HL-60 (cell line): ENCODE measurements around the gene SETDB2.
"Not testable (repeated sequence)": the region's sequence is repeated elsewhere in the genome, so short reads cannot be mapped to it uniquely, and the experiment has no call there.

Experiments
- DNase-seq, 2 experiments: peaks; one replicate each; pipeline ENCODE4 v3.0.0-alpha.2; 2010 to 2020; ENCODE audit warnings: low read depth in 1 of 2, low spot score in 1 of 2
- H3K27ac ChIP-seq: fragments of 250-450 bp; sonication (Bioruptor Pico); replicated peaks from 2 replicates; pipeline ENCODE4 v1.5.1; 2020; ENCODE audit warnings: mild to moderate bottlenecking, moderate library complexity
- H3K27me3 ChIP-seq: fragments of 250-450 bp; sonication (Bioruptor Pico); 2 replicates; pipeline ENCODE4 v1.5.1; 2021; ENCODE audit warnings: mild to moderate bottlenecking, moderate library complexity; ENCODE audit not compliant: insufficient read depth, poor library complexity, severe bottlenecking
- H3K4me3 ChIP-seq: replicated peaks from 2 replicates; pipeline ENCODE4 v1.5.1; 2011; ENCODE audit warnings: mild to moderate bottlenecking, control low read depth, low read length; ENCODE audit not compliant: insufficient read depth
- GABPA ChIP-seq: IDR thresholded peaks from 2 replicates; pipeline ENCODE4 v1.6.1; 2012; ENCODE audit warnings: low read depth
- POLR2AphosphoS5 ChIP-seq: IDR thresholded peaks from 2 replicates; pipeline ENCODE4 v1.6.1; 2012; ENCODE audit warnings: low read depth
- SPI1 ChIP-seq: IDR thresholded peaks from 2 replicates; pipeline ENCODE4 v1.6.1; 2012; ENCODE audit warnings: low read depth, mild to moderate bottlenecking, borderline replicate concordance
- TF ChIP-seq, protein P1 (sequence below): IDR thresholded peaks from 2 replicates; pipeline ENCODE4 v1.6.1; 2012; ENCODE audit warnings: low read depth; ENCODE audit not compliant: insufficient replicate concordance
- TF ChIP-seq, protein P2 (sequence below): IDR thresholded peaks from one replicate; pipeline ENCODE4 v1.5.1; 2011; ENCODE audit warnings: low read length, control low read depth, inconsistent platforms; ENCODE audit not compliant: insufficient read depth

Gene SETDB2

DNA sequence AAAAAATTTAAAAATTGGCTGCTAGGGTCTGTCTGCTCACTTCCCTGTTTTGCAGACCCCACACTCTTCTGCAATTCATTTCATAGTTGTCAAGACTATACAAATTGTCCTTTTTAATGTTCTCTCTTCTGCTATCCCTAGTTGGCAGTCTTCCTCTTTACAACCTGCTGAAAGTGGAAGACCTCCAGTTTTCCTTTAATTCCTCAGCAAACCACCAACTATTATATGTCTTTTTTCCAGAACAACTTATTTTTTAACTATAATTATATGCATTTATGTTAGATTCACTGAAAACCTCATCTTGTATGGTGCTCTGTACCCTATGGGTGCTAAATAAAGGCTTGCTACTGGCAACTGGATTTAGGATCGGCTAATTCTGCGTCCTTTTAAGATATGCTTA is 50.6 kb downstream of the SETDB2 start:
- H3K27ac ChIP-seq = peak overlapping the region; percentile 70
- H3K4me3 ChIP-seq = peak overlapping the region; percentile 66
- H3K27me3 ChIP-seq = no peaks in the 10 kb centered on the region
- no peak for DNase-seq
- TF ChIP-seq SPI1 = peak; percentile 64
- TF ChIP-seq, protein P1, sequence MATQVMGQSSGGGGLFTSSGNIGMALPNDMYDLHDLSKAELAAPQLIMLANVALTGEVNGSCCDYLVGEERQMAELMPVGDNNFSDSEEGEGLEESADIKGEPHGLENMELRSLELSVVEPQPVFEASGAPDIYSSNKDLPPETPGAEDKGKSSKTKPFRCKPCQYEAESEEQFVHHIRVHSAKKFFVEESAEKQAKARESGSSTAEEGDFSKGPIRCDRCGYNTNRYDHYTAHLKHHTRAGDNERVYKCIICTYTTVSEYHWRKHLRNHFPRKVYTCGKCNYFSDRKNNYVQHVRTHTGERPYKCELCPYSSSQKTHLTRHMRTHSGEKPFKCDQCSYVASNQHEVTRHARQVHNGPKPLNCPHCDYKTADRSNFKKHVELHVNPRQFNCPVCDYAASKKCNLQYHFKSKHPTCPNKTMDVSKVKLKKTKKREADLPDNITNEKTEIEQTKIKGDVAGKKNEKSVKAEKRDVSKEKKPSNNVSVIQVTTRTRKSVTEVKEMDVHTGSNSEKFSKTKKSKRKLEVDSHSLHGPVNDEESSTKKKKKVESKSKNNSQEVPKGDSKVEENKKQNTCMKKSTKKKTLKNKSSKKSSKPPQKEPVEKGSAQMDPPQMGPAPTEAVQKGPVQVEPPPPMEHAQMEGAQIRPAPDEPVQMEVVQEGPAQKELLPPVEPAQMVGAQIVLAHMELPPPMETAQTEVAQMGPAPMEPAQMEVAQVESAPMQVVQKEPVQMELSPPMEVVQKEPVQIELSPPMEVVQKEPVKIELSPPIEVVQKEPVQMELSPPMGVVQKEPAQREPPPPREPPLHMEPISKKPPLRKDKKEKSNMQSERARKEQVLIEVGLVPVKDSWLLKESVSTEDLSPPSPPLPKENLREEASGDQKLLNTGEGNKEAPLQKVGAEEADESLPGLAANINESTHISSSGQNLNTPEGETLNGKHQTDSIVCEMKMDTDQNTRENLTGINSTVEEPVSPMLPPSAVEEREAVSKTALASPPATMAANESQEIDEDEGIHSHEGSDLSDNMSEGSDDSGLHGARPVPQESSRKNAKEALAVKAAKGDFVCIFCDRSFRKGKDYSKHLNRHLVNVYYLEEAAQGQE = no peak

DNA sequence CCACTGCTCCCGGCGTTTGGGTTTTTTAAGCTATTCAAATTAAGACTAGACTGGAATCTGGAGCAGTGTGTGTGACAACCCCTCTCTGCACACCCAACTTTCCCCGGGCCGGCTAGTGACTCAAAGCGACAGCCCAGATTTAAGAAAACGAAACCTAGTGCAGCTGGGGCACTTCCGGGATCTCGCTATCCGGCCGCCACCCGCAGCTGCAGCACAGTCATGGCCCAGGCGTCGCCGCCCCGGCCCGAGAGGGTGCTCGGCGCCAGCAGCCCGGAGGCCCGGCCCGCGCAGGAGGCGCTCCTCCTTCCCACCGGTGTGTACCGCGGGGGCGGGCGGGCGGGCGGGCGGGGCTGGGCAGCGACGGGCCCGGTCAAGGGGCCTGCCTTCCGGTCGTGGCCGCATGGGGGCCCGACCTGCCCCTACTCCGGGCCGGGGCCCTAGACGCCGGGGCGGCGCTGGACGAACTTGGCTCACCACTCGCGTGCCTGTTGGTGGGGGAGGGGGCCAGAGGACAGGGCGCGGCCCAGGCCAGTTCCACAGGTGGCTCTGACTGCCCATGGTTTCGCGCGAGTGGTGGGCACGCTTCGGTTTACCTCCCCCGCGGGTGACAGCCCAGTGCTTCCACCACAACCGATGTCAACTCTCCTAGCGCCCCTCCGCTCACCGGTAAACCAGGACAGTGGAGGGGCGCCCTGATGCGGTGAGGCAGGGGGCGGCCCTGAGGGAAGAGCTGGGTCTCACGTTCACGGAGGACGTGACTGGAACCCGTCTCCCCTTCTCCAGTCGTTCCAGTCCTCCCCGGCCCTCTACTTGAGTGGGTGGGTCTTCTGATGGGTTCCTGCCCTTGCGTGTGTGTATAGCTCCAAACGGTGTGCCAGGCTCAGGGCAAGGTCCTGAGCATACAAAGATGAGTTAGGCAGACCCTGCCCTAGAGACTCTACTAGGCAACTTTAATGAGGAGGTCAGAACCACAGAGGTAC is 52.0 kb downstream of the SETDB2 start, which contains the start of gene PHF11:
TSS of gene PHF11 (plus strand) at position 171 of the 980 bp plus-strand sequence. CDS start at position 220, 49 bp downstream.
- TF ChIP-seq, protein P1 = no peak
- TF ChIP-seq GABPA (no peak), POLR2AphosphoS5 (peak; percentile 62; the same call in 1 of the 2 replicates), SPI1 (no peak)
- DNase-seq = peak; percentile 38 to 82
- Histone ChIP-seq H3K27ac (peak within 1 kb of the TSS; percentile 70), H3K4me3 (peak within 1 kb of the TSS; percentile 66), H3K27me3 (no peaks in the 10 kb centered on the region)

DNA sequence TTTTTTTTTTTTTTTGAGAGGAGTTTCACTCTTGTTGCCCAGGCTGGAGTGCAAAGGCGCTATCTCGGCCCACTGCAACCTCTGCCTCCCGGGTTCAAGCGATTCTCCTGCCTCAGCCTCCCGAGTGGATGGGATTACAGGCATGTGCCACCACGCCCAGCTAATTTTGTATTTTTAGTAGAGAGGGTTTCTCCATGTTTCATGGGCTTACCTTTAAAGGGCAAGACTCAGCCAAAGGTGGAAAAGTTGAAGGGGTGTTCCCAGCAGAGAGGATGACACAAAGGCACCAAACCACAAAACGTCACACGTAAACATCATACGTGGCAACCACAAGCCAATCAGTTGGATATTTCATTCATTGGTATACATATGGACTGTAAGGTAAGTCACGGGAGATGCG is 52.8 kb downstream of the SETDB2 start:
- not testable (repeated sequence) for H3K4me3 ChIP-seq, H3K27ac ChIP-seq, DNase-seq

GRCh38 chr13:49497272-49497671 is 53.2 kb downstream of the SETDB2 start:
- TF ChIP-seq SPI1 (no peak), POLR2AphosphoS5 (no peak), GABPA (no peak)
- TF ChIP-seq, protein P2, sequence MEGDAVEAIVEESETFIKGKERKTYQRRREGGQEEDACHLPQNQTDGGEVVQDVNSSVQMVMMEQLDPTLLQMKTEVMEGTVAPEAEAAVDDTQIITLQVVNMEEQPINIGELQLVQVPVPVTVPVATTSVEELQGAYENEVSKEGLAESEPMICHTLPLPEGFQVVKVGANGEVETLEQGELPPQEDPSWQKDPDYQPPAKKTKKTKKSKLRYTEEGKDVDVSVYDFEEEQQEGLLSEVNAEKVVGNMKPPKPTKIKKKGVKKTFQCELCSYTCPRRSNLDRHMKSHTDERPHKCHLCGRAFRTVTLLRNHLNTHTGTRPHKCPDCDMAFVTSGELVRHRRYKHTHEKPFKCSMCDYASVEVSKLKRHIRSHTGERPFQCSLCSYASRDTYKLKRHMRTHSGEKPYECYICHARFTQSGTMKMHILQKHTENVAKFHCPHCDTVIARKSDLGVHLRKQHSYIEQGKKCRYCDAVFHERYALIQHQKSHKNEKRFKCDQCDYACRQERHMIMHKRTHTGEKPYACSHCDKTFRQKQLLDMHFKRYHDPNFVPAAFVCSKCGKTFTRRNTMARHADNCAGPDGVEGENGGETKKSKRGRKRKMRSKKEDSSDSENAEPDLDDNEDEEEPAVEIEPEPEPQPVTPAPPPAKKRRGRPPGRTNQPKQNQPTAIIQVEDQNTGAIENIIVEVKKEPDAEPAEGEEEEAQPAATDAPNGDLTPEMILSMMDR = no peak
- TF ChIP-seq, protein P1 = no peak
- H3K4me3 ChIP-seq = no peak overlapping the region
- no peak overlapping the region for H3K27ac ChIP-seq
- DNase-seq = no peak
- no peaks in the 10 kb centered on the region for H3K27me3 ChIP-seq

More for the DNA sequence above, 52.8 kb downstream of the SETDB2 start:
- not testable (repeated sequence) for H3K27me3 ChIP-seq
